ENCODE results near the gene RSAD2. TPM values are rescaled to one million over a fixed set of nuclear protein-coding genes. Genes with fewer than 3 reads are reported as not detected.

Gene RSAD2
- total and polyA plus RNA-seq, 9 of the 15 experiments (the other 6 are each of a cell fraction or from before 2014, with no cell fraction given), result 0.15 to 1.4 (median 0.28) TPM

GRCh38 chr2:6838673-6839319 lies 38.8 kb upstream of the RSAD2 start:
- ATAC-seq (no peak), FAIRE-seq (no peak), DNase-seq (ENCODE audit: extremely low read depth in 1 of 4, low spot score in 3 of 4) (no peak)
- H3K4me2 ChIP-seq (ENCODE audit: insufficient read depth, low read length), result no peak overlapping the region
- in situ Hi-C loops (cut with MboI) (loop anchor here (25.0 kb wide), 1 partner anchor 174 kb away; no protein-coding TSS in a partner anchor), intact Hi-C loops (cut with micrococcal nuclease) (no loop called here)
- H3K36me3 ChIP-seq (ENCODE audit: control insufficient read depth, insufficient read depth, low read length), result no peaks in the 10 kb centered on the region
- H3K9me1 ChIP-seq (ENCODE audit: control insufficient read depth, insufficient read depth, low read length), result no peaks in the 10 kb centered on the region
- H3K27me3 ChIP-seq (ENCODE audit: control insufficient read depth in 2 of 2, insufficient read depth in 2 of 2, low read length in 2 of 2), result no peaks in the 10 kb centered on the region
- H3K27ac ChIP-seq (ENCODE audit: extremely low read depth, low read depth, low read length), result no peak overlapping the region
- ChIA-PET POLR2A (no interaction called here), CTCF (ENCODE audit: low intra/inter-chr PET ratio) (no interaction called here)
- H3K4me1 ChIP-seq (replicated peaks in 1 of 2; ENCODE audit: control insufficient read depth in 2 of 2, insufficient read depth in 2 of 2, low read length in 2 of 2), result peaks cover 0 to 6% of the 10 kb centered on the region in 2 experiments; a peak in 1 of 5 replicates
- BruUV-seq (replicated peaks), result no TSS peak
- no peak overlapping the region for H3K4me3 ChIP-seq
- H3K79me2 ChIP-seq (ENCODE audit: control insufficient read depth, insufficient read depth, low read length), result no peaks in the 10 kb centered on the region
- WGBS (ENCODE audit: insufficient coverage, low coverage, missing lambda C conversion rate), result 41% methylated on average over 4 of the region's 4 CpGs
- peaks cover 12% of the 10 kb centered on the region for H3K9me3 ChIP-seq (replicated peaks; ENCODE audit: control insufficient read depth, insufficient read depth, low read depth, low read length)
- no peaks in the 10 kb centered on the region for H4K20me1 ChIP-seq (replicated peaks; ENCODE audit: control insufficient read depth, insufficient read depth, low read length)
- no peak overlapping the region for H3K9ac ChIP-seq (ENCODE audit: insufficient read depth in 1 of 2, low read depth in 2 of 2, low read length in 2 of 2)
- H2AFZ ChIP-seq (ENCODE audit: low read depth, low read length), result no peak overlapping the region
- TF ChIP-seq ZNF75A (CRISPR knock-in tag; IDR thresholded peaks at IDR 0.05) (no peak), CBX5 (IDR thresholded peaks at IDR 0.05; ENCODE audit: borderline replicate concordance, low read depth) (no peak), ZNF41 (CRISPR knock-in tag; conservative IDR thresholded peaks at IDR 0.05) (no peak), ELK1 (CRISPR knock-in tag; IDR thresholded peaks at IDR 0.05) (no peak), EWSR1 (IDR thresholded peaks at IDR 0.05; ENCODE audit: borderline replicate concordance, low read depth, partially characterized antibody) (no peak), NBN (IDR thresholded peaks at IDR 0.05; ENCODE audit: low read depth) (no peak), TBL1XR1 (IDR thresholded peaks at IDR 0.05; ENCODE audit: low read length in 2 of 2) (no peak), CBX8 (IDR thresholded peaks at IDR 0.05; ENCODE audit: borderline replicate concordance, extremely low read depth, low read depth, low read length, poor library complexity, severe bottlenecking) (no peak), ZSCAN29 (IDR thresholded peaks at IDR 0.05) (no peak), ZNF133 (CRISPR knock-in tag; IDR thresholded peaks at IDR 0.05) (no peak), ARID4B (CRISPR knock-in tag; IDR thresholded peaks at IDR 0.05) (no peak), ZNF143 (CRISPR knock-in tag; IDR thresholded peaks at IDR 0.05) (no peak), NR2F6 (CRISPR knock-in tag; IDR thresholded peaks at IDR 0.05) (no peak), NKRF (IDR thresholded peaks at IDR 0.05; ENCODE audit: borderline replicate concordance) (no peak), SRSF3 (IDR thresholded peaks at IDR 0.05; ENCODE audit: insufficient read depth, low read length) (no peak), U2AF1 (optimal IDR thresholded peaks at IDR 0.05; ENCODE audit: low read depth, low read length) (no peak)
